ENCODE data around the gene LIMA1.

Gene LIMA1

GRCh38 chr12:50201987-50202521, 81.3 kb downstream of the LIMA1 start:
- no peaks in the 10 kb centered on the region for H3K9me3 ChIP-seq (ENCODE audit: control insufficient read depth, low read length)
- peak overlapping the region; percentile 81 for H3K27ac ChIP-seq (ENCODE audit: low read depth, low read length, severe bottlenecking)
- peaks cover 88% of the 10 kb centered on the region for H3K36me3 ChIP-seq (ENCODE audit: control insufficient read depth, insufficient read depth, low read length)
- 70 to 100% methylated on average over 1 of the region's 3 CpGs for WGBS, 2 experiments (ENCODE audit: insufficient coverage in 2 of 2)
- no peak overlapping the region for H3K4me3 ChIP-seq (ENCODE audit: extremely low read depth, insufficient read depth, low read length, poor library complexity, severe bottlenecking)
- peaks cover 24% of the 10 kb centered on the region for H3K4me1 ChIP-seq (ENCODE audit: control insufficient read depth, insufficient read depth, low read length, poor library complexity, severe bottlenecking)

DNA sequence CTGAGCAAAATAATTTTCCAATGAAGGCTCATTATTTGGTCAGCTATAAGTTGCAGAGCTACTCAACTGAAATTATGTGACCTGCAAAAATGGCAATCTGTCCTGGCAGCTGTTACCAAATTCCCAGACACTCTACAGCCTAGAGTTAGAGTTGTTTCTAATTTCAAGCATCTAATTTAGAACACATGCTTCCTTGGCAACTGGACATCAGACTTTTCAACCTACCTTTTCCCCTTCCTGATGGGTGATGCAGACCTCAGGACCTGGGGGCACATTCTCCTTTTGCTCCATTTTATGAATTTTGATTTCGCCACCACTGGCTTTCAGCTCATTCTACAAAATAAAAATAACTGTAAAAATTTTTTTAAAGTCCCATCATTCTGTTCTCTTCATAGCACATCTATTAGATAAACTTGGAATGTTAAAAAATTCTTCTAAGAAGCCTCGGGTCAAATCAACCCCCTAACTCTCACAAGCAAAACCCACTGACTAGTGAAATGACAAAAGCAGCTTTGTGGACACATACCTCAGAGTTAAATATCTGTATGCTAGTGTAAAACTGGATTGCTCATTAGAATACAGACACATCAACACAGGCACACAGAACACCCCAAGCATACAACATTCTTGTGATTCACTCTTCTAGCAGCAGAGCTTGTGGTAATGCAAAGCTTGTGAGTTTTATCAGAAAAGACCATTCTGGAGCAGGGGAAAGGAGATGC, 82.6 kb downstream of the LIMA1 start:
- Histone ChIP-seq H3K9me3 (ENCODE audit: control insufficient read depth, low read length) (no peaks in the 10 kb centered on the region), H3K27ac (ENCODE audit: low read depth, low read length, severe bottlenecking) (peak overlapping the region; percentile 11), H3K4me3 (ENCODE audit: extremely low read depth, insufficient read depth, low read length, poor library complexity, severe bottlenecking) (no peak overlapping the region), H3K4me1 (ENCODE audit: control insufficient read depth, insufficient read depth, low read length, poor library complexity, severe bottlenecking) (peaks cover 24% of the 10 kb centered on the region), H3K36me3 (ENCODE audit: control insufficient read depth, insufficient read depth, low read length) (peaks cover 87% of the 10 kb centered on the region)
- 100% methylated on average over 1 of the region's 2 CpGs; no CpG with 5 or more reads in 1 of the 2 experiments for WGBS, 2 experiments (ENCODE audit: insufficient coverage in 2 of 2)

- WGBS, 2 experiments (ENCODE audit: insufficient coverage in 2 of 2): 84 to 93% methylated on average over 3 of the region's 5 CpGs
- no peak overlapping the region for H3K4me3 ChIP-seq (ENCODE audit: extremely low read depth, insufficient read depth, low read length, poor library complexity, severe bottlenecking)
- H3K36me3 ChIP-seq (ENCODE audit: control insufficient read depth, insufficient read depth, low read length): peaks cover 85% of the 10 kb centered on the region
- H3K4me1 ChIP-seq (ENCODE audit: control insufficient read depth, insufficient read depth, low read length, poor library complexity, severe bottlenecking): peaks cover 21% of the 10 kb centered on the region
- H3K9me3 ChIP-seq (ENCODE audit: control insufficient read depth, low read length): no peaks in the 10 kb centered on the region
- no peak overlapping the region for H3K27ac ChIP-seq (ENCODE audit: low read depth, low read length, severe bottlenecking)
Observed at GRCh38 chr12:50198829-50199228, 84.5 kb downstream of the LIMA1 start.

DNA sequence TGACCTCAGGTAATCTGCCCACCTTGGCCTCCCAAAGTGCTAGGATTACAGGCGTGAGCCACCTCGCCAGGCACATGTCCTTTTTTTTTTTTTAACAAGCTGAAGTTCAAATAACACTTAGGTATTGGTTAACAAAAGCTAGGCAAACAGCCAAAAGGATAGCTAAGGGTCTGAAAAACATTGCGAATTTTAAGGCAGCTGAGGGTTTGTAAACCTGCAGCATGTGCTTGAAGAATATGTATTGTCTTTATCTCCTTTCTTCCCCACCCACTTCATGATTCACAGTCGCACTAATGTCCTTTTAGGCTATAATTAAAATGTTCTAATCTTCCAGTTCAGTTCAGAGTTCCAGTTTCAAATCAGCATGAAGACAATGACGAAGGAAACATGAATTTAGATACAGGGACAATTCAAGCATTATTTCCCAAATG, 86.0 kb downstream of the LIMA1 start:
- no peak overlapping the region for H3K27ac ChIP-seq (ENCODE audit: low read depth, low read length, severe bottlenecking)
- H3K36me3 ChIP-seq (ENCODE audit: control insufficient read depth, insufficient read depth, low read length): peaks cover 84% of the 10 kb centered on the region
- H3K4me3 ChIP-seq (ENCODE audit: extremely low read depth, insufficient read depth, low read length, poor library complexity, severe bottlenecking): no peak overlapping the region
- peaks cover 9% of the 10 kb centered on the region for H3K4me1 ChIP-seq (ENCODE audit: control insufficient read depth, insufficient read depth, low read length, poor library complexity, severe bottlenecking)
- WGBS, 2 experiments (ENCODE audit: insufficient coverage in 2 of 2): 90 to 100% methylated on average over 1 to 2 of the region's 5 CpGs
- H3K9me3 ChIP-seq (ENCODE audit: control insufficient read depth, low read length): no peaks in the 10 kb centered on the region

DNA sequence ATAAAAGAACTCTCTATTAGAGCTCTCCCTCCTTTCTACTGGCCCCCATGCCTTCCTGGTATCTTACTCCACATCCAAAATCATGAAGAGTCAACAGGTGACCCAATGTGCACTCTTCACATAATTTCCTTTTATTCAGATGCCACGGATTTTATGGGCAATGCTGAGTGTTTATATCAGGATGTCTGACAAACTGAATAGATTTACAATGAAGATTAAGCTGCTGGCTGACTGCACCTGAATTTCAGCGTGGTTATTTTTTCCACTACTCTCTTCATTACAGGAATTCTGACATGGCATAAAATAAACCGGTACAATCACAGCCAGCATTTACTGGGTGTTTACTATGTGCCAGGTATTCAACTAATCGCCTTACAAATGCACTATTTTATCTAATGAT, 86.8 kb downstream of the LIMA1 start:
- Histone ChIP-seq H3K4me3 (ENCODE audit: extremely low read depth, insufficient read depth, low read length, poor library complexity, severe bottlenecking) (no peak overlapping the region), H3K36me3 (ENCODE audit: control insufficient read depth, insufficient read depth, low read length) (peaks cover 83% of the 10 kb centered on the region), H3K9me3 (ENCODE audit: control insufficient read depth, low read length) (no peaks in the 10 kb centered on the region), H3K4me1 (ENCODE audit: control insufficient read depth, insufficient read depth, low read length, poor library complexity, severe bottlenecking) (peaks cover 3% of the 10 kb centered on the region), H3K27ac (ENCODE audit: low read depth, low read length, severe bottlenecking) (no peak overlapping the region)
- WGBS, 2 experiments (ENCODE audit: insufficient coverage in 2 of 2): 83 to 100% methylated on average over 1 of the region's 4 CpGs

DNA sequence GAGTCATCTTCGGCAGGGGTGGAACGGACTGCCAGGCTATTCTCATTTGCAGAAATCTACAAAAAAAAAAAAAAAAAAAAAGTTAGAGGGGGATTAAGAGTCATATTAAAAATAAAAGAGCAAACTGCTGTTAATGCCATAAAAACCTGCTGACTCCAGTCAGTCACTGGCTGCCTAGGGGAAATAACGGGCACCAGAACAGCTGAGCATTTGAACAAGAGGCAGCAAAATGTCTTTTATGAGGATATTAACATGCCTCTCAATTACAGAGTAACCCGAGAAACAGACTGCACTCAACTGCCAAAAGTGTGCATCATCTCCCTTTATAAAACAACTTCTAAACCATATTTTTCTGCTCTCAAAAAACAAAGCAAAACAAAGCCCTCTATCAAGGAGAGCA, 87.5 kb downstream of the LIMA1 start:
- no peaks in the 10 kb centered on the region for H3K9me3 ChIP-seq (ENCODE audit: control insufficient read depth, low read length)
- peaks cover 86% of the 10 kb centered on the region for H3K36me3 ChIP-seq (ENCODE audit: control insufficient read depth, insufficient read depth, low read length)
- 93% methylated on average over 2 of the region's 4 CpGs for WGBS, 2 experiments (ENCODE audit: insufficient coverage in 2 of 2)
- no peak overlapping the region for H3K27ac ChIP-seq (ENCODE audit: low read depth, low read length, severe bottlenecking)
- H3K4me3 ChIP-seq (ENCODE audit: extremely low read depth, insufficient read depth, low read length, poor library complexity, severe bottlenecking): no peak overlapping the region
- H3K4me1 ChIP-seq (ENCODE audit: control insufficient read depth, insufficient read depth, low read length, poor library complexity, severe bottlenecking): peaks cover 1% of the 10 kb centered on the region

DNA sequence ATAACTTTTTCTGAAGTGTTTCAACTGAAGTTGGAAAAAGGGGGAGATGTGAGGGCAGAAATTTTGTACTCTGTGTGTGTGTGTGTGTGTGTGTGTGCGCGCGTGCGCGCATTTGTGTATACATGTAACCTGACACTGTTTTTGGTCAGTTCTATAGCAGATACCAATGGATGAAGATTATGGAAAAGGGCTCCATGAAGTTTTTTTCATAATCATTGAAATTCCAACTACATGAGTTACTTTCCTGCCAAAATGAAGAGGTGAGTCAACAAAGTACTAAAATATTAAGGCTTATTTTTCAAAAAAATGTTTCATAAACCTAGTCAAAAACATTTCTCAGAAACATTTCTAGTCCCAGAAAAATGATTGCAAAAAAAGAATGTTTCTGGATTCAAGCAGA, 90.4 kb downstream of the LIMA1 start:
- Histone ChIP-seq H3K4me1 (ENCODE audit: control insufficient read depth, insufficient read depth, low read length, poor library complexity, severe bottlenecking) (no peaks in the 10 kb centered on the region), H3K9me3 (ENCODE audit: control insufficient read depth, low read length) (no peaks in the 10 kb centered on the region), H3K36me3 (ENCODE audit: control insufficient read depth, insufficient read depth, low read length) (peaks cover 76% of the 10 kb centered on the region), H3K27ac (ENCODE audit: low read depth, low read length, severe bottlenecking) (no peak overlapping the region), H3K4me3 (ENCODE audit: extremely low read depth, insufficient read depth, low read length, poor library complexity, severe bottlenecking) (no peak overlapping the region)
- 100% methylated on average over 2 of the region's 5 CpGs; no CpG with 5 or more reads in 1 of the 2 experiments for WGBS, 2 experiments (ENCODE audit: insufficient coverage in 2 of 2)

GRCh38 chr12:50192236-50192635, 91.1 kb downstream of the LIMA1 start:
- Histone ChIP-seq H3K27ac (ENCODE audit: low read depth, low read length, severe bottlenecking) (no peak overlapping the region), H3K9me3 (ENCODE audit: control insufficient read depth, low read length) (no peaks in the 10 kb centered on the region), H3K4me1 (ENCODE audit: control insufficient read depth, insufficient read depth, low read length, poor library complexity, severe bottlenecking) (peaks cover 4% of the 10 kb centered on the region), H3K36me3 (ENCODE audit: control insufficient read depth, insufficient read depth, low read length) (peaks cover 75% of the 10 kb centered on the region), H3K4me3 (ENCODE audit: extremely low read depth, insufficient read depth, low read length, poor library complexity, severe bottlenecking) (no peak overlapping the region)
- 88 to 95% methylated on average over 3 of the region's 4 CpGs for WGBS, 2 experiments (ENCODE audit: insufficient coverage in 2 of 2)

- no peaks in the 10 kb centered on the region for H3K9me3 ChIP-seq (ENCODE audit: control insufficient read depth, low read length)
- peaks cover 70% of the 10 kb centered on the region for H3K36me3 ChIP-seq (ENCODE audit: control insufficient read depth, insufficient read depth, low read length)
- 75 to 87% methylated on average over 1 of the region's 1 CpG for WGBS, 2 experiments (ENCODE audit: insufficient coverage in 2 of 2)
- H3K4me1 ChIP-seq (ENCODE audit: control insufficient read depth, insufficient read depth, low read length, poor library complexity, severe bottlenecking): peaks cover 12% of the 10 kb centered on the region
- no peak overlapping the region for H3K4me3 ChIP-seq (ENCODE audit: extremely low read depth, insufficient read depth, low read length, poor library complexity, severe bottlenecking)
- no peak overlapping the region for H3K27ac ChIP-seq (ENCODE audit: low read depth, low read length, severe bottlenecking)
Observed at GRCh38 chr12:50190859-50191258, 92.5 kb downstream of the LIMA1 start.

DNA sequence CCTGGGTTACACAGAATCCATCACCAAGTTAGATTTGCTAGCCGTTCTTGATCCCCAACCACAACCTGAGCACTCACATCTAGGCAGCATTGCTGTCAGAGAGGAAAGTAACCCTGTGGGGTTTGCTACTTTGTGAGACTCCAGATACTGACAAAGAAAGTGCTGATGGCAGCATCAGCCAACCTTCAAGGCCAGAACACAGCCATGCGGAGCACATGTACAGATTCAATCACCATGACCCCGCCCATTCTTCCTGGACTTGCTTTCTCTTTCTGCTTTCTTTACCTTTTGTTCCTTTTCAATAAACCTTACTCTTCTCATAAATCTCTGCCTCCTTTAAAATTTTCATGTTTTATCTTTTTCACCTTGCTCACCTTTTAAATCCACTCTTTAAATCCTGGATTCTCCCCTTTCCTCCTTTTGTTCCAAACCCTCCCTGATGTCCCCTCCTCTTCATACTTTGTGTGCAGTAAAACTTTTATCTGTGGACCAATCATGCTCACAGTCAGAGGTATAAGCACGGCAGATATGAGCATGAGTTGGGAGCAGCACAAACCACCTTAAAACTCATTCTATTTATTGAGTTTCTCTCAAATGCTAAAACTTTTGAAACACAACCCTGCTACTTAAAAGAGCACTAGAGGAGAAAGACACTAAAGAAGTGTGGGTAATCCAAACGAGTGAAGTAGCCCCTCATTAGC, 94.3 kb downstream of the LIMA1 start:
- no peaks in the 10 kb centered on the region for H3K9me3 ChIP-seq (ENCODE audit: control insufficient read depth, low read length)
- H3K4me1 ChIP-seq (ENCODE audit: control insufficient read depth, insufficient read depth, low read length, poor library complexity, severe bottlenecking): peaks cover 16% of the 10 kb centered on the region
- H3K27ac ChIP-seq (ENCODE audit: low read depth, low read length, severe bottlenecking): no peak overlapping the region
- 93 to 94% methylated on average over 3 of the region's 5 CpGs for WGBS, 2 experiments (ENCODE audit: insufficient coverage in 2 of 2)
- H3K36me3 ChIP-seq (ENCODE audit: control insufficient read depth, insufficient read depth, low read length): peaks cover 68% of the 10 kb centered on the region
- H3K4me3 ChIP-seq (ENCODE audit: extremely low read depth, insufficient read depth, low read length, poor library complexity, severe bottlenecking): no peak overlapping the region

Data from mesodermal cell (in vitro differentiated cells).